GOT3 (cell line): Measurements from ENCODE around the gene PFKFB3.

Source experiments
- DNase-seq: peaks from one replicate; lab custom pipeline; 2025; ENCODE audit warnings: mixed read lengths; lab: John Stamatoyannopoulos, UW

PFKFB3 gene

DNA sequence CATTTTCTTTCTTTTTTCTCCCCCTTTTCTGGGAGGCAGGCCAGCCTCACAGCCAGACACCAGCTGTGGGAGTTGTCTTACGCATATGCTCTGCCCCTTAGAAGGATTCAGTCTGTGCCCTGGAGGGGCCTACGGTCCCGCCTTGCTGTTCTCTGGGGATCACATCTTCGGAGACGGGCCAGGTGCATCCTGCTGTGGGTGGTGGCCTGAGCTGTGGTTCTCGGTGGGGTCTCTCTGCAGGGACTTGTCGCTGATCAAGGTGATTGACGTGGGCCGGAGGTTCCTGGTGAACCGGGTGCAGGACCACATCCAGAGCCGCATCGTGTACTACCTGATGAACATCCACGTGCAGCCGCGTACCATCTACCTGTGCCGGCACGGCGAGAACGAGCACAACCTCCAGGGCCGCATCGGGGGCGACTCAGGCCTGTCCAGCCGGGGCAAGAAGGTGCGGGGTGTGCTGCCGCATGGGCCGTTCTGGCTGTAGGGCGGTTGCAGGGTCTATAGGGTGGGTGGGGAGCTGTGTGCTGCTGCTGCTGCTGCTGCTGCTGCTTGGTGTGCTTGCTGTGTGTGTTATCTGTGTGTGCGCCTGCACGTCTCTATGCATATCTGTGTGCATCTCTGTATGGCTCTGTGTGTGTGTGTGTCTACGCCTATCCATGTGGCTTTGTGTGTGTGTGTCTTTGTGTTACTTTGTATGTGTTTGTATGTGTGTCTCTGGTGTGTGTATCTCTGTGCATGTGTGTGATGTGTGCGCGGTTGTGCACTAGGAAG is 17.9 kb downstream of the PFKFB3 start:
- no peak for DNase-seq

DNA sequence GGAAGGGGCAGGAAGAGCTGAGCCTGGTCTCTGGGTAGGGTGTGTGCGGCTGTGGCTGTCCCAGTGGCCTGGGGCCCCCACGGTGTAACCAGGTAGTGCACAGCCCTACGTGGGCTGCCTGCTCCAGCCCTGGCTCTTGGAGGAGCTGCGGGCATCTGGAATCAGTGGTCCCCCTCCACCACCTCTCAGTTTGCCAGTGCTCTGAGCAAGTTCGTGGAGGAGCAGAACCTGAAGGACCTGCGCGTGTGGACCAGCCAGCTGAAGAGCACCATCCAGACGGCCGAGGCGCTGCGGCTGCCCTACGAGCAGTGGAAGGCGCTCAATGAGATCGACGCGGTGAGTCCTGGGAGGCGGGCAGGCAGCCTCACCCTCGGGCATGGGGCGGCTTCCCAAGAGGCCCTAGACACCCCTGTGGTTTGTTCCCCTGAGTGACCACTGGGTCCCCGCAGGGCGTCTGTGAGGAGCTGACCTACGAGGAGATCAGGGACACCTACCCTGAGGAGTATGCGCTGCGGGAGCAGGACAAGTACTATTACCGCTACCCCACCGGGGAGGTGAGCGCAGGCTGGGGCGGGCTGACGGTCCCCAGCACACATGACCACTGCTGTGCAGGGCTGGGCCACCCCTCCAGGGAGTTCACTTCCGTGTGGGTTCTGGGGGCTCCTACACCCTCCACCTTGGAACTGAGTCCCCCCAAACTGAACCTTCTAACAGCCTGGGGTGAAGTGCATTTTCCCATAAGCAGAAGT is 18.6 kb downstream of the PFKFB3 start:
- no peak for DNase-seq

- DNase-seq = no peak
These were observed 19.4 kb downstream of the PFKFB3 start for GRCh38 chr10:6221971-6222751.

GRCh38 chr10:6222755-6223154 is 20.0 kb downstream of the PFKFB3 start:
- DNase-seq = no peak

- no peak for DNase-seq
These were observed 21.2 kb downstream of the PFKFB3 start for GRCh38 chr10:6223981-6224380.

DNA sequence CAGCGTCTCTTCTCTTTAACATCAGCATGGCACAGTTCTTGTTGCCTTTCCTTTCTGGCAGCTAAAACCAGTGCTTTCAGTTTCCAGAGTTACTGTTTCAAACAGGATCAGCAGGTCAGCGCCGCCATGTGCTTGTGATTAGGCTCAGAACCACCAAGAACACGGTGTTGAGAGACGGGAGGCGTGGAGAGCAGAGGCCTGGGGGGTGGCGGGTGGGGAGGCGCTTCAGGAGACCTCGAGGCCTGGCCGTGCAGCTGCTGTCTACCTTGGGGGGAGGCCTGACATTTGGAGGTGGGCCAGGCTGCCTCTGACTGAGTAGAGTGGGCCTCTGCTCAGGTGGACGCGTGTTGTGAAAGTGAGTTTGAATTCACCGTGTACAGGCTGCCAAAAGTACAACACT is 22.0 kb downstream of the PFKFB3 start:
- DNase-seq = no peak

- DNase-seq = no peak
These were observed 22.6 kb downstream of the PFKFB3 start for GRCh38 chr10:6225263-6225814.

DNA sequence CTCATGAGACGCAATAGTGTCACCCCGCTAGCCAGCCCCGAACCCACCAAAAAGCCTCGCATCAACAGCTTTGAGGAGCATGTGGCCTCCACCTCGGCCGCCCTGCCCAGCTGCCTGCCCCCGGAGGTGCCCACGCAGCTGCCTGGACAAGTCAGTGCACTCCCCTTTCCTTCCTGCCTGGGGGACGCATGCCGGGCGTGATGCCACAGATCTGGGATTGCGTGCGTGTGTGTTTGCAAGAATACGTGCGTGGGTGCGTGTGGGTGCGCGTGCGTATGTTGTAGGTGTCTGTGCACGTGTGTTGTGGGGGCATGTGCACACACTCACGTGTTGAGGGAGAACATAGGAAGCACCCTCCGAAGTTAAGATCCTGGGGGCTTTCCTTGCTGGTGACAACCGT is 23.5 kb downstream of the PFKFB3 start:
- no peak for DNase-seq

- DNase-seq = no peak
These were observed 24.6 kb downstream of the PFKFB3 start for GRCh38 chr10:6227346-6227745.

GRCh38 chr10:6228010-6228511 is 25.3 kb downstream of the PFKFB3 start:
- no peak for DNase-seq

GRCh38 chr10:6228647-6229046 is 25.9 kb downstream of the PFKFB3 start:
- DNase-seq = no peak

- no peak for DNase-seq
These were observed 26.6 kb downstream of the PFKFB3 start for GRCh38 chr10:6229290-6229689.

- DNase-seq = no peak
These were observed 27.0 kb downstream of the PFKFB3 start for GRCh38 chr10:6229746-6230145.

- no peak for DNase-seq
These were observed 27.6 kb downstream of the PFKFB3 start for GRCh38 chr10:6230315-6230714.

DNA sequence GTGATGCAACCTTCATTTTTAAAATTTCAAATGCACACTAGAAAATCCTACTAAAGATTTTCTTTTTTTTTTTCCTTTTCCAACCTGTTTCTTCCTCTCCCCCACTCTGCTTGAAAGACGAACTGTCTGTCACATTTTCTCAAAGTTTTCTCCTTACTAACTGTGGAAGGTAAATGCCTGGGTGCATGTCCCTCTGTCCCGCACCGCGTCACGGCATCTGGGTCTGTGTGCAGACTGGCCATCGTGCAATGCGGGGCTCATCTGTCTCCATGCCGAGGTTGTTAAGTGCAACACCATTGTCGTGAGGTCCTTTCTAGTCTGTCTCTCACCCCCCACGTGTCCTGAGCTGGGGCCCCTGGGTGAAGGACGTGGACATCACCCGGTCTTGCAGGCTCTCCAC is 28.4 kb downstream of the PFKFB3 start:
- no peak for DNase-seq

GRCh38 chr10:6231730-6232129 is 29.0 kb downstream of the PFKFB3 start:
- no peak for DNase-seq

- no peak for DNase-seq
These were observed 29.6 kb downstream of the PFKFB3 start for GRCh38 chr10:6232225-6232807.

GRCh38 chr10:6232846-6233724 is 30.4 kb downstream of the PFKFB3 start:
- no peak for DNase-seq

DNA sequence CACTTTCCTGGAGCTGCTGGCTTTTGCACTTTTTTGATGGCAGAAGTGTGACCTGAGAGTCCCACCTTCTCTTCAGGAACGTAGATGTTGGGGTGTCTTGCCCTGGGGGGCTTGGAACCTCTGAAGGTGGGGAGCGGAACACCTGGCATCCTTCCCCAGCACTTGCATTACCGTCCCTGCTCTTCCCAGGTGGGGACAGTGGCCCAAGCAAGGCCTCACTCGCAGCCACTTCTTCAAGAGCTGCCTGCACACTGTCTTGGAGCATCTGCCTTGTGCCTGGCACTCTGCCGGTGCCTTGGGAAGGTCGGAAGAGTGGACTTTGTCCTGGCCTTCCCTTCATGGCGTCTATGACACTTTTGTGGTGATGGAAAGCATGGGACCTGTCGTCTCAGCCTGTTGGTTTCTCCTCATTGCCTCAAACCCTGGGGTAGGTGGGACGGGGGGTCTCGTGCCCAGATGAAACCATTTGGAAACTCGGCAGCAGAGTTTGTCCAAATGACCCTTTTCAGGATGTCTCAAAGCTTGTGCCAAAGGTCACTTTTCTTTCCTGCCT is 31.1 kb downstream of the PFKFB3 start:
- no peak for DNase-seq

DNA sequence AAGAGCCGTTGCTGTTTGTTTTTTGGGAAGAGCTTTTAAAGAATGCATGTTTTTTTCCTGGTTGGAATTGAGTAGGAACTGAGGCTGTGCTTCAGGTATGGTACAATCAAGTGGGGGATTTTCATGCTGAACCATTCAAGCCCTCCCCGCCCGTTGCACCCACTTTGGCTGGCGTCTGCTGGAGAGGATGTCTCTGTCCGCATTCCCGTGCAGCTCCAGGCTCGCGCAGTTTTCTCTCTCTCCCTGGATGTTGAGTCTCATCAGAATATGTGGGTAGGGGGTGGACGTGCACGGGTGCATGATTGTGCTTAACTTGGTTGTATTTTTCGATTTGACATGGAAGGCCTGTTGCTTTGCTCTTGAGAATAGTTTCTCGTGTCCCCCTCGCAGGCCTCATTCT is 31.6 kb downstream of the PFKFB3 start:
- DNase-seq = no peak
